ENCODE measurements around the gene USP3.

The USP3 gene

GRCh38 chr15:63595065-63595464 is 90.7 kb downstream of the USP3 start:
- H2BK5ac ChIP-seq (ENCODE audit: low read length): no peak overlapping the region
- no peak overlapping the region for H3K4ac ChIP-seq (ENCODE audit: low read depth, low read length)
- no peak overlapping the region for H3K18ac ChIP-seq (ENCODE audit: low read length)
- DNase-seq: no peak
- H3K4me3 ChIP-seq (ENCODE audit: low read length): no peak overlapping the region
- no peaks in the 10 kb centered on the region for H3K79me1 ChIP-seq (ENCODE audit: low read length)
- H2BK120ac ChIP-seq (ENCODE audit: low read depth, low read length): no peak overlapping the region
- no peak overlapping the region for H3K56ac ChIP-seq (ENCODE audit: low read length)
- H3K9ac ChIP-seq (ENCODE audit: low read length): no peak overlapping the region
- no peak overlapping the region for H2BK15ac ChIP-seq (replicated peaks; ENCODE audit: low read depth)
- H2AK5ac ChIP-seq (ENCODE audit: low read length): no peak overlapping the region
- H3K27ac ChIP-seq (ENCODE audit: low read depth, low read length): no peak overlapping the region
- no peaks in the 10 kb centered on the region for H3K27me3 ChIP-seq (ENCODE audit: insufficient read depth, low read length, poor library complexity)
- no peak overlapping the region for H4K5ac ChIP-seq (ENCODE audit: low read length)
- H3K79me2 ChIP-seq (ENCODE audit: control insufficient read depth, insufficient read depth, low read length): no peaks in the 10 kb centered on the region
- no peak overlapping the region for H3K23ac ChIP-seq (ENCODE audit: low read length)
- WGBS (ENCODE audit: extremely low coverage, insufficient coverage, low lambda C conversion rate): no CpG with 5 or more reads among the region's 3 CpGs
- peaks cover 4% of the 10 kb centered on the region for H3K36me3 ChIP-seq (ENCODE audit: control insufficient read depth, insufficient read depth, low read length)
- no peak overlapping the region for H3K4me2 ChIP-seq (ENCODE audit: low read length)
- H3K4me1 ChIP-seq (ENCODE audit: control insufficient read depth, low read depth, low read length): no peaks in the 10 kb centered on the region
- H4K8ac ChIP-seq (ENCODE audit: low read depth, low read length): no peak overlapping the region

- Histone ChIP-seq H3K23ac (ENCODE audit: low read length) (no peak overlapping the region), H3K27me3 (ENCODE audit: insufficient read depth, low read length, poor library complexity) (no peaks in the 10 kb centered on the region), H3K79me1 (ENCODE audit: low read length) (no peaks in the 10 kb centered on the region), H3K27ac (ENCODE audit: low read depth, low read length) (no peak overlapping the region), H3K36me3 (ENCODE audit: control insufficient read depth, insufficient read depth, low read length) (peaks cover 2% of the 10 kb centered on the region), H3K4me1 (ENCODE audit: control insufficient read depth, low read depth, low read length) (no peaks in the 10 kb centered on the region), H3K4ac (ENCODE audit: low read depth, low read length) (no peak overlapping the region), H3K56ac (ENCODE audit: low read length) (no peak overlapping the region), H2AK5ac (ENCODE audit: low read length) (no peak overlapping the region), H3K4me2 (ENCODE audit: low read length) (no peak overlapping the region), H2BK15ac (replicated peaks; ENCODE audit: low read depth) (no peak overlapping the region), H3K18ac (ENCODE audit: low read length) (no peak overlapping the region), H4K5ac (ENCODE audit: low read length) (no peak overlapping the region), H2BK120ac (ENCODE audit: low read depth, low read length) (no peak overlapping the region), H2BK5ac (ENCODE audit: low read length) (no peak overlapping the region), H3K9ac (ENCODE audit: low read length) (no peak overlapping the region), H3K4me3 (ENCODE audit: low read length) (no peak overlapping the region), H3K79me2 (ENCODE audit: control insufficient read depth, insufficient read depth, low read length) (no peaks in the 10 kb centered on the region), H4K8ac (ENCODE audit: low read depth, low read length) (no peak overlapping the region)
- WGBS (ENCODE audit: extremely low coverage, insufficient coverage, low lambda C conversion rate): no CpG with 5 or more reads among the region's 1 CpG
- no peak for DNase-seq
These were observed 91.3 kb downstream of the USP3 start for GRCh38 chr15:63595688-63596087.

- Histone ChIP-seq H3K18ac (ENCODE audit: low read length) (no peak overlapping the region), H3K4me2 (ENCODE audit: low read length) (no peak overlapping the region), H3K4me3 (ENCODE audit: low read length) (no peak overlapping the region), H3K36me3 (ENCODE audit: control insufficient read depth, insufficient read depth, low read length) (no peaks in the 10 kb centered on the region), H3K56ac (ENCODE audit: low read length) (no peak overlapping the region), H3K79me1 (ENCODE audit: low read length) (no peaks in the 10 kb centered on the region), H3K23ac (ENCODE audit: low read length) (no peak overlapping the region), H2BK15ac (replicated peaks; ENCODE audit: low read depth) (no peak overlapping the region), H3K4ac (ENCODE audit: low read depth, low read length) (no peak overlapping the region), H4K5ac (ENCODE audit: low read length) (no peak overlapping the region), H2AK5ac (ENCODE audit: low read length) (no peak overlapping the region), H3K27me3 (ENCODE audit: insufficient read depth, low read length, poor library complexity) (no peaks in the 10 kb centered on the region), H2BK5ac (ENCODE audit: low read length) (no peak overlapping the region), H3K4me1 (ENCODE audit: control insufficient read depth, low read depth, low read length) (no peaks in the 10 kb centered on the region), H3K27ac (ENCODE audit: low read depth, low read length) (no peak overlapping the region), H3K9ac (ENCODE audit: low read length) (no peak overlapping the region), H4K8ac (ENCODE audit: low read depth, low read length) (no peak overlapping the region), H3K79me2 (ENCODE audit: control insufficient read depth, insufficient read depth, low read length) (no peaks in the 10 kb centered on the region), H2BK120ac (ENCODE audit: low read depth, low read length) (no peak overlapping the region)
- no CpG with 5 or more reads among the region's 2 CpGs for WGBS (ENCODE audit: extremely low coverage, insufficient coverage, low lambda C conversion rate)
- DNase-seq: no peak
These were observed 92.3 kb downstream of the USP3 start for GRCh38 chr15:63596676-63597037.

- Histone ChIP-seq H3K9ac (ENCODE audit: low read length) (no peak within 1 kb of the TSS), H3K18ac (ENCODE audit: low read length) (no peak within 1 kb of the TSS), H3K27me3 (ENCODE audit: insufficient read depth, low read length, poor library complexity) (no peaks in the 10 kb centered on the region), H2BK120ac (ENCODE audit: low read depth, low read length) (no peak within 1 kb of the TSS), H3K56ac (ENCODE audit: low read length) (no peak within 1 kb of the TSS), H4K5ac (ENCODE audit: low read length) (no peak within 1 kb of the TSS), H3K27ac (ENCODE audit: low read depth, low read length) (no peak within 1 kb of the TSS), H3K4me2 (ENCODE audit: low read length) (no peak within 1 kb of the TSS), H3K36me3 (ENCODE audit: control insufficient read depth, insufficient read depth, low read length) (no peaks in the 10 kb centered on the region), H3K23ac (ENCODE audit: low read length) (no peak within 1 kb of the TSS), H3K79me1 (ENCODE audit: low read length) (no peaks in the 10 kb centered on the region), H3K4me3 (ENCODE audit: low read length) (no peak within 1 kb of the TSS), H2AK5ac (ENCODE audit: low read length) (no peak within 1 kb of the TSS), H2BK15ac (replicated peaks; ENCODE audit: low read depth) (no peak within 1 kb of the TSS), H3K4ac (ENCODE audit: low read depth, low read length) (no peak within 1 kb of the TSS), H4K8ac (ENCODE audit: low read depth, low read length) (no peak within 1 kb of the TSS), H2BK5ac (ENCODE audit: low read length) (no peak within 1 kb of the TSS), H3K79me2 (ENCODE audit: control insufficient read depth, insufficient read depth, low read length) (no peaks in the 10 kb centered on the region), H3K4me1 (ENCODE audit: control insufficient read depth, low read depth, low read length) (no peaks in the 10 kb centered on the region)
- DNase-seq: no peak
- WGBS (ENCODE audit: extremely low coverage, insufficient coverage, low lambda C conversion rate): no CpG with 5 or more reads among the region's 23 CpGs
These were observed 92.8 kb downstream of the USP3 start, which contains the start of gene FBXL22 for GRCh38 chr15:63597038-63597790. Gene FBXL22 (plus strand): TSS chr15:63597387. CDS start chr15:63597393, 6 bp downstream.

GRCh38 chr15:63597821-63598220 is 93.4 kb downstream of the USP3 start:
- Histone ChIP-seq H3K79me2 (ENCODE audit: control insufficient read depth, insufficient read depth, low read length) (no peaks in the 10 kb centered on the region), H2AK5ac (ENCODE audit: low read length) (no peak overlapping the region), H2BK120ac (ENCODE audit: low read depth, low read length) (no peak overlapping the region), H3K56ac (ENCODE audit: low read length) (no peak overlapping the region), H3K4ac (ENCODE audit: low read depth, low read length) (no peak overlapping the region), H4K5ac (ENCODE audit: low read length) (no peak overlapping the region), H3K79me1 (ENCODE audit: low read length) (no peaks in the 10 kb centered on the region), H3K18ac (ENCODE audit: low read length) (no peak overlapping the region), H3K4me1 (ENCODE audit: control insufficient read depth, low read depth, low read length) (no peaks in the 10 kb centered on the region), H3K36me3 (ENCODE audit: control insufficient read depth, insufficient read depth, low read length) (no peaks in the 10 kb centered on the region), H3K27ac (ENCODE audit: low read depth, low read length) (no peak overlapping the region), H2BK5ac (ENCODE audit: low read length) (no peak overlapping the region), H3K9ac (ENCODE audit: low read length) (no peak overlapping the region), H2BK15ac (replicated peaks; ENCODE audit: low read depth) (no peak overlapping the region), H4K8ac (ENCODE audit: low read depth, low read length) (no peak overlapping the region), H3K4me3 (ENCODE audit: low read length) (no peak overlapping the region), H3K23ac (ENCODE audit: low read length) (no peak overlapping the region), H3K27me3 (ENCODE audit: insufficient read depth, low read length, poor library complexity) (no peaks in the 10 kb centered on the region), H3K4me2 (ENCODE audit: low read length) (no peak overlapping the region)
- DNase-seq: no peak
- WGBS (ENCODE audit: extremely low coverage, insufficient coverage, low lambda C conversion rate): no CpG with 5 or more reads among the region's 6 CpGs
